GM23338 (cell line): ENCODE results near the gene TRIM52. TPM values are rescaled to one million over a fixed set of nuclear protein-coding genes. Genes with fewer than 3 reads are reported as not detected.

ENCODE experiments used
- ATAC-seq: fragments of 200-7000 bp; cut with Tn5 transposase; 3 replicates; pipeline ENCODE4 v1.9.1; 2020
- DNase-seq: peaks from one replicate; pipeline ENCODE4 v3.0.0-alpha.2; 2015; ENCODE audit warnings: low spot score
- H2AFZ ChIP-seq: fragments of 200-600 bp; sonication (generic); 2 replicates; pipeline ENCODE4 v1.8.0; 2016; ENCODE audit warnings: antibody characterized with exemption, mild to moderate bottlenecking, moderate library complexity
- H3F3A ChIP-seq: fragments of 200-600 bp; sonication (generic); replicated peaks from 2 replicates; pipeline ENCODE4 v1.8.0; 2017; ENCODE audit warnings: antibody characterized with exemption, mixed run types, low read depth
- H3K27ac ChIP-seq: fragments of 200-600 bp; sonication (generic); 2 replicates; pipeline ENCODE4 v1.6.1; 2016; ENCODE audit warnings: low read depth
- H3K27me3 ChIP-seq: fragments of 200-600 bp; sonication (generic); 2 replicates; pipeline ENCODE4 v1.8.0; 2016; ENCODE audit warnings: mild to moderate bottlenecking, mixed run types, moderate library complexity; ENCODE audit not compliant: insufficient read depth
- H3K36me3 ChIP-seq: fragments of 200-600 bp; sonication (generic); 2 replicates; pipeline ENCODE4 v1.8.0; 2016; ENCODE audit warnings: mild to moderate bottlenecking; ENCODE audit not compliant: insufficient read depth
- H3K4me1 ChIP-seq: fragments of 200-600 bp; sonication (generic); 2 replicates; pipeline ENCODE4 v1.8.0; 2016; ENCODE audit warnings: mild to moderate bottlenecking, moderate library complexity; ENCODE audit not compliant: insufficient read depth
- H3K4me2 ChIP-seq: fragments of 200-600 bp; sonication (generic); 2 replicates; pipeline ENCODE4 v1.7.1; 2017; ENCODE audit warnings: mixed run types
- H3K4me3 ChIP-seq: fragments of 200-600 bp; sonication (generic); 2 replicates; pipeline ENCODE4 v1.6.1; 2016; ENCODE audit warnings: mixed run types
- H3K79me2 ChIP-seq: fragments of 200-600 bp; sonication (generic); replicated peaks from 2 replicates; pipeline ENCODE4 v1.8.0; 2017; ENCODE audit warnings: mild to moderate bottlenecking; ENCODE audit not compliant: insufficient read depth
- H3K9me2 ChIP-seq: fragments of 200-600 bp; sonication (generic); 2 replicates; pipeline ENCODE4 v1.8.0; 2017; ENCODE audit not compliant: insufficient read depth
- H4K20me1 ChIP-seq: fragments of 200-600 bp; sonication (generic); replicated peaks from 2 replicates; pipeline ENCODE4 v1.8.0; 2017; ENCODE audit warnings: mild to moderate bottlenecking; ENCODE audit not compliant: insufficient read depth
- H3K27ac Mint-ChIP-seq: 2 replicates; pipeline ENCODE4 v1.8.0; 2020; ENCODE audit warnings: inconsistent platforms, mild to moderate bottlenecking, moderate library complexity, mixed read lengths
- H3K27me3 Mint-ChIP-seq: 3 replicates; pipeline ENCODE4 v1.8.0; 2022; ENCODE audit warnings: low read depth, mild to moderate bottlenecking, moderate library complexity, mixed read lengths, inconsistent platforms; ENCODE audit not compliant: insufficient read depth, poor library complexity
- H3K36me3 Mint-ChIP-seq: 3 replicates; pipeline ENCODE4 v1.8.0; 2021; ENCODE audit warnings: low read depth, mild to moderate bottlenecking, inconsistent platforms, moderate library complexity, mixed read lengths
- H3K4me1 Mint-ChIP-seq: 3 replicates; pipeline ENCODE4 v1.8.0; 2020; ENCODE audit warnings: mild to moderate bottlenecking, inconsistent platforms, mixed read lengths
- H3K4me3 Mint-ChIP-seq: 3 replicates; pipeline ENCODE4 v1.8.0; 2021; ENCODE audit warnings: moderate library complexity, mild to moderate bottlenecking, inconsistent platforms, mixed read lengths
- H3K9me3 Mint-ChIP-seq: 3 replicates; pipeline ENCODE4 v1.8.0; 2020; ENCODE audit warnings: moderate library complexity, mild to moderate bottlenecking, inconsistent platforms, mixed read lengths
- CREB1 ChIP-seq: fragments of 250-450 bp; sonication (Bioruptor Pico); IDR thresholded peaks from 2 replicates; pipeline ENCODE4 v1.5.0; 2020; ENCODE audit warnings: low read depth, mild to moderate bottlenecking, moderate library complexity
- CTCF ChIP-seq, 2 experiments: fragments of 200-600 bp in 1 of 2; sonication (generic) in 1 of 2; conservative IDR thresholded peaks; 2 replicates each; pipeline versions ENCODE4 v1.5.1 to v1.6.1; 2016 to 2017; ENCODE audit warnings: antibody characterized with exemption in 2 of 2, low read depth in 2 of 2, mild to moderate bottlenecking in 2 of 2, moderate library complexity in 1 of 2
- ETS1 ChIP-seq: IDR thresholded peaks from 2 replicates; pipeline ENCODE4 v1.6.1; 2016; ENCODE audit warnings: antibody characterized with exemption
- EZH2 ChIP-seq: fragments of 200-600 bp; sonication (generic); IDR thresholded peaks from one replicate; pipeline ENCODE4 v1.8.0; 2017; ENCODE audit warnings: antibody characterized with exemption, mild to moderate bottlenecking, low read depth; ENCODE audit not compliant: unreplicated experiment
- EZH2phosphoT487 ChIP-seq: fragments of 200-600 bp; sonication (generic); IDR thresholded peaks from one replicate; pipeline ENCODE4 v1.8.1; 2018; ENCODE audit warnings: antibody characterized with exemption; ENCODE audit not compliant: unreplicated experiment
- JUNB ChIP-seq: IDR thresholded peaks from one replicate; pipeline ENCODE4 v1.6.1; 2016; ENCODE audit warnings: antibody characterized with exemption; ENCODE audit not compliant: unreplicated experiment
- NANOG ChIP-seq: IDR thresholded peaks from 2 replicates; pipeline ENCODE4 v1.6.1; 2016; ENCODE audit warnings: antibody characterized with exemption, borderline replicate concordance
- POLR2AphosphoS5 ChIP-seq: IDR thresholded peaks from 2 replicates; pipeline ENCODE4 v1.6.1; 2016; ENCODE audit warnings: antibody characterized with exemption, low read depth
- STAT1 ChIP-seq: IDR thresholded peaks from one replicate; pipeline ENCODE4 v1.6.1; 2016; ENCODE audit warnings: antibody characterized with exemption; ENCODE audit not compliant: unreplicated experiment
- ZNF114 ChIP-seq: fragments of 250-450 bp; sonication (Bioruptor Pico); IDR thresholded peaks from 2 replicates; pipeline ENCODE4 v1.5.0; 2020; ENCODE audit warnings: mild to moderate bottlenecking, moderate library complexity
- ZNF331 ChIP-seq: fragments of 250-450 bp; sonication (Bioruptor Pico); IDR thresholded peaks from 2 replicates; pipeline ENCODE4 v1.5.0; 2020; ENCODE audit warnings: low read depth, mild to moderate bottlenecking, moderate library complexity
- ZNF462 ChIP-seq: fragments of 250-450 bp; sonication (Bioruptor Pico); IDR thresholded peaks from 2 replicates; pipeline ENCODE4 v1.5.0; 2020; ENCODE audit warnings: mild to moderate bottlenecking, moderate library complexity
- polyA plus RNA-seq: library from polyadenylated mRNA; unstranded; fragments of >200 nt; fragmentation: Nextera tagmentation; extraction: Ambion mirVana; gene quantifications from 2 replicates; pipeline ENCODE4 v1.2.1, GENCODE V29; 2016
- total RNA-seq: library from RNA; depleted of rRNA; stranded (reverse); fragments of >200 nt; shearing (Covaris generic); gene quantifications from 2 replicates; pipeline ENCODE4 v1.2.3, GENCODE V29; 2014

TRIM52 gene
- total and polyA plus RNA-seq, 2 experiments from 2014 or later, result 6.2 to 8.1 TPM

- Mint-ChIP-seq H3K4me3 (peak overlapping the region; percentile 99), H3K9me3 (peaks cover 10% of the 10 kb centered on the region; the same call in 2 of the 3 replicates), H3K27ac (peak overlapping the region; percentile 100), H3K4me1 (peaks cover 41% of the 10 kb centered on the region), H3K36me3 (peaks cover 70% of the 10 kb centered on the region), H3K27me3 (peaks cover 50% of the 10 kb centered on the region)
- peak overlapping the region; percentile 99 for H3K27ac ChIP-seq
- peaks cover 39% of the 10 kb centered on the region for H3K4me1 ChIP-seq
- H3K36me3 ChIP-seq, result peaks cover 51% of the 10 kb centered on the region
- H2AFZ ChIP-seq, result no peak overlapping the region
- TF ChIP-seq STAT1, result no peak
- no peak for TF ChIP-seq NANOG
- no peak for TF ChIP-seq EZH2phosphoT487
- no peak for DNase-seq
- H3K9me2 ChIP-seq, result no peaks in the 10 kb centered on the region
- H3K79me2 ChIP-seq, result peaks cover 83% of the 10 kb centered on the region
- H3K27me3 ChIP-seq, result no peaks in the 10 kb centered on the region
- H4K20me1 ChIP-seq, result peaks cover 54% of the 10 kb centered on the region
- ATAC-seq, result no peak
- peak overlapping the region; percentile 96 for H3K4me2 ChIP-seq
- peaks cover 60% of the 10 kb centered on the region for H3F3A ChIP-seq
- H3K4me3 ChIP-seq, result peak overlapping the region; percentile 100
Measured at GRCh38 chr5:181243018-181243563, 17.9 kb downstream of the TRIM52 start.

- ATAC-seq (no peak), DNase-seq (no peak)
- Mint-ChIP-seq H3K27ac (peak overlapping the region; percentile 100), H3K27me3 (peaks cover 51% of the 10 kb centered on the region), H3K4me3 (peak overlapping the region; percentile 99), H3K9me3 (peaks cover 10% of the 10 kb centered on the region; the same call in 1 of the 3 replicates), H3K36me3 (peaks cover 73% of the 10 kb centered on the region), H3K4me1 (peaks cover 43% of the 10 kb centered on the region)
- Histone ChIP-seq H3K27me3 (no peaks in the 10 kb centered on the region), H3K9me2 (no peaks in the 10 kb centered on the region), H3F3A (peaks cover 67% of the 10 kb centered on the region), H3K4me1 (peaks cover 37% of the 10 kb centered on the region), H3K36me3 (peaks cover 62% of the 10 kb centered on the region), H2AFZ (no peak overlapping the region), H4K20me1 (peaks cover 59% of the 10 kb centered on the region), H3K79me2 (peaks cover 75% of the 10 kb centered on the region), H3K27ac (peak overlapping the region; percentile 99), H3K4me2 (peak overlapping the region; percentile 96), H3K4me3 (peak overlapping the region; percentile 100)
- TF ChIP-seq CTCF (conservative IDR thresholded peaks at IDR 0.05; ENCODE audit: low read depth in 2 of 2) (no peak), CREB1 (CRISPR knock-in tag) (no peak), POLR2AphosphoS5 (no peak), JUNB (no peak), NANOG (no peak), ZNF462 (no peak), ZNF331 (CRISPR knock-in tag) (no peak), ETS1 (no peak), ZNF114 (CRISPR knock-in tag) (no peak), EZH2 (no peak), EZH2phosphoT487 (no peak)
Measured at GRCh38 chr5:181242031-181242451, 18.9 kb downstream of the TRIM52 start.
